WTC11 (cell line): Measurements from ENCODE around the gene MTMR2. TPM values are rescaled to one million over a fixed set of nuclear protein-coding genes. Genes with fewer than 3 reads are reported as not detected.

Source experiments
- ATAC-seq: fragments of 200-7000 bp; cut with Tn5 transposase; 2 replicates; pipeline ENCODE4 v1.10.0; 2021; ENCODE audit warnings: mild to moderate bottlenecking, moderate library complexity
- CTCF ChIA-PET: fragments of 300-600 bp; sonication (Branson Sonifier 250); formaldehyde crosslinking; loops from one replicate; lab custom pipeline; 2021; ENCODE audit warnings: antibody characterized with exemption; lab: Charles Lee
- POLR2A ChIA-PET: fragments of 350-600 bp; sonication (Branson Sonifier 250); formaldehyde crosslinking; loops from one replicate; lab custom pipeline; 2021; ENCODE audit warnings: antibody characterized with exemption; lab: Charles Lee
- DNase-seq: peaks from one replicate; pipeline ENCODE4 v3.0.0; 2021; ENCODE audit warnings: low spot score
- H3K27ac Mint-ChIP-seq: 2 replicates; pipeline ENCODE4 v1.8.0; 2021; ENCODE audit warnings: mixed read lengths
- H3K27me3 Mint-ChIP-seq: 2 replicates; pipeline ENCODE4 v1.8.0; 2021; ENCODE audit warnings: low read depth, mild to moderate bottlenecking, moderate library complexity, mixed read lengths
- H3K36me3 Mint-ChIP-seq: 2 replicates; pipeline ENCODE4 v1.8.0; 2021; ENCODE audit warnings: mixed read lengths
- H3K4me1 Mint-ChIP-seq: 2 replicates; pipeline ENCODE4 v1.8.0; 2022; ENCODE audit warnings: mixed read lengths
- H3K4me3 Mint-ChIP-seq: 2 replicates; pipeline ENCODE4 v1.8.0; 2021; ENCODE audit warnings: mild to moderate bottlenecking, moderate library complexity, mixed read lengths
- H3K9me3 Mint-ChIP-seq: 2 replicates; pipeline ENCODE4 v1.8.0; 2021; ENCODE audit warnings: mixed read lengths
- ATF6 ChIP-seq: sonication (generic); formaldehyde crosslinking; IDR thresholded peaks from 2 replicates; pipeline ENCODE4 v1.8.1; 2023; ENCODE audit warnings: mild to moderate bottlenecking, missing genetic modification reagents
- ERG ChIP-seq: fragments of 250-450 bp; sonication (Bioruptor Pico); IDR thresholded peaks from 2 replicates; pipeline ENCODE4 v1.8.0; 2021; ENCODE audit warnings: mild to moderate bottlenecking
- JAZF1 ChIP-seq: fragments of 250-450 bp; sonication (Bioruptor Pico); IDR thresholded peaks from 2 replicates; pipeline ENCODE4 v1.9.0; 2021; ENCODE audit warnings: moderate library complexity, mild to moderate bottlenecking, inconsistent platforms
- KAT7 ChIP-seq: sonication (generic); formaldehyde crosslinking; IDR thresholded peaks from 2 replicates; pipeline ENCODE4 v1.8.1; 2023; ENCODE audit warnings: missing genetic modification reagents, mild to moderate bottlenecking, borderline replicate concordance
- MLX ChIP-seq: sonication (generic); formaldehyde crosslinking; IDR thresholded peaks from 2 replicates; pipeline ENCODE4 v1.8.1; 2023; ENCODE audit warnings: mild to moderate bottlenecking, missing genetic modification reagents, moderate library complexity
- NR3C1 ChIP-seq: sonication (generic); formaldehyde crosslinking; conservative IDR thresholded peaks from 2 replicates; pipeline ENCODE4 v1.8.1; 2023; ENCODE audit warnings: low read depth, mild to moderate bottlenecking, missing genetic modification reagents
- SMAD4 ChIP-seq: sonication (generic); formaldehyde crosslinking; IDR thresholded peaks from 2 replicates; pipeline ENCODE4 v1.8.0; 2022; ENCODE audit warnings: mild to moderate bottlenecking, missing genetic modification reagents
- TEAD1 ChIP-seq: sonication (generic); formaldehyde crosslinking; IDR thresholded peaks from 2 replicates; pipeline ENCODE4 v1.8.0; 2022; ENCODE audit warnings: mild to moderate bottlenecking, missing genetic modification reagents
- ZBTB21 ChIP-seq: sonication (generic); formaldehyde crosslinking; IDR thresholded peaks from 2 replicates; pipeline ENCODE4 v1.8.1; 2023; ENCODE audit warnings: mild to moderate bottlenecking, missing genetic modification reagents, borderline replicate concordance
- ZNF423 ChIP-seq: fragments of 250-450 bp; sonication (Bioruptor Pico); IDR thresholded peaks from 2 replicates; pipeline ENCODE4 v2.1.2; 2022; ENCODE audit warnings: mild to moderate bottlenecking, moderate library complexity
- total RNA-seq: library from RNA; stranded (reverse); gene quantifications from 3 replicates; pipeline ENCODE4 v1.2.3, GENCODE V29; 2021
- TF ChIP-seq, protein P1 (sequence below): sonication (generic); formaldehyde crosslinking; IDR thresholded peaks from 2 replicates; pipeline ENCODE4 v1.8.0; 2022; ENCODE audit warnings: mild to moderate bottlenecking, missing genetic modification reagents
- TF ChIP-seq, protein P2 (sequence below): fragments of 250-450 bp; sonication (Bioruptor Pico); IDR thresholded peaks from 2 replicates; pipeline ENCODE4 v2.1.2; 2022; ENCODE audit warnings: mild to moderate bottlenecking, moderate library complexity
- TF ChIP-seq, protein P3 (sequence below): sonication (generic); formaldehyde crosslinking; conservative IDR thresholded peaks from 2 replicates; pipeline ENCODE4 v1.8.1; 2023; ENCODE audit warnings: mild to moderate bottlenecking, low read depth, missing genetic modification reagents, moderate library complexity
- TF ChIP-seq, protein P4 (sequence below): sonication (generic); formaldehyde crosslinking; IDR thresholded peaks from 2 replicates; pipeline ENCODE4 v1.8.1; 2023; ENCODE audit warnings: mild to moderate bottlenecking, missing genetic modification reagents, moderate library complexity
- TF ChIP-seq, protein P5 (sequence below): sonication (generic); formaldehyde crosslinking; IDR thresholded peaks from 2 replicates; pipeline ENCODE4 v1.8.0; 2022; ENCODE audit warnings: mild to moderate bottlenecking, missing genetic modification reagents

The MTMR2 gene
- total RNA-seq, 1 experiment from 2014 or later: 45.6 TPM

GRCh38 chr11:95898782-95899181 lies 25.1 kb downstream of the MTMR2 start (continued):
- TF ChIP-seq ATF6 (CRISPR knock-in tag) (no peak), JAZF1 (no peak), TEAD1 (CRISPR knock-in tag) (no peak), SMAD4 (CRISPR knock-in tag) (no peak), KAT7 (CRISPR knock-in tag) (no peak), ZNF423 (CRISPR knock-in tag) (no peak), MLX (CRISPR knock-in tag) (no peak)
- TF ChIP-seq, protein P1, sequence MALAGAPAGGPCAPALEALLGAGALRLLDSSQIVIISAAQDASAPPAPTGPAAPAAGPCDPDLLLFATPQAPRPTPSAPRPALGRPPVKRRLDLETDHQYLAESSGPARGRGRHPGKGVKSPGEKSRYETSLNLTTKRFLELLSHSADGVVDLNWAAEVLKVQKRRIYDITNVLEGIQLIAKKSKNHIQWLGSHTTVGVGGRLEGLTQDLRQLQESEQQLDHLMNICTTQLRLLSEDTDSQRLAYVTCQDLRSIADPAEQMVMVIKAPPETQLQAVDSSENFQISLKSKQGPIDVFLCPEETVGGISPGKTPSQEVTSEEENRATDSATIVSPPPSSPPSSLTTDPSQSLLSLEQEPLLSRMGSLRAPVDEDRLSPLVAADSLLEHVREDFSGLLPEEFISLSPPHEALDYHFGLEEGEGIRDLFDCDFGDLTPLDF (CRISPR knock-in tag): no peak
- TF ChIP-seq, protein P2, sequence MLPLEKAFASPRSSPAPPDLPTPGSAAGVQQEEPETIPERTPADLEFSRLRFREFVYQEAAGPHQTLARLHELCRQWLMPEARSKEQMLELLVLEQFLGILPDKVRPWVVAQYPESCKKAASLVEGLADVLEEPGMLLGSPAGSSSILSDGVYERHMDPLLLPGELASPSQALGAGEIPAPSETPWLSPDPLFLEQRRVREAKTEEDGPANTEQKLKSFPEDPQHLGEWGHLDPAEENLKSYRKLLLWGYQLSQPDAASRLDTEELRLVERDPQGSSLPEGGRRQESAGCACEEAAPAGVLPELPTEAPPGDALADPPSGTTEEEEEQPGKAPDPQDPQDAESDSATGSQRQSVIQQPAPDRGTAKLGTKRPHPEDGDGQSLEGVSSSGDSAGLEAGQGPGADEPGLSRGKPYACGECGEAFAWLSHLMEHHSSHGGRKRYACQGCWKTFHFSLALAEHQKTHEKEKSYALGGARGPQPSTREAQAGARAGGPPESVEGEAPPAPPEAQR (CRISPR knock-in tag): no peak

DNA sequence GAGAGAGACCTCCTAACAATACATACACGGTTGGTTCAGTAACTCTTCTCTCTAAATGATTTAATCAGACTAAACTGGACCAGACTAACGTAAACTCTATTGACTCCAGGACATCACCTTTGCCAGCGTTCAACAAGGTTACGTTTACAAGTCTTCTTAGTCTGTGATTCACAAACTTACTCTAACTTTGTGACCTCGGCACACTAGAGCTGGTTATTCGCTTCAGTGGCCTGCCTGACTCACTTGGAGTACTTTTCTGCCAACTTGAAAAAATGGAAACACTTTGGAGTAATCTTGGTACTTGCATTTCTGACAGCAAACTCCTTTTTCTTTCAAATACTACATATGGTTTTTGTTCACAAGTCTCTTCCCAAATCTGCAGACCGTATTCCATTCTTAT lies 26.2 kb downstream of the MTMR2 start:
- ChIA-PET CTCF (interaction anchor here (0.6 kb wide), 1 partner anchor 497 kb away, joined by 3 read pairs; no protein-coding TSS in a partner anchor), POLR2A (no interaction called here)
- Mint-ChIP-seq H3K4me3 (no peak overlapping the region), H3K36me3 (no peaks in the 10 kb centered on the region), H3K27ac (no peak overlapping the region), H3K4me1 (peaks cover 7% of the 10 kb centered on the region), H3K27me3 (no peaks in the 10 kb centered on the region), H3K9me3 (no peaks in the 10 kb centered on the region)
- TF ChIP-seq ERG (CRISPR knock-in tag) (no peak), NR3C1 (CRISPR knock-in tag) (no peak), ZBTB21 (no peak)
- TF ChIP-seq, protein P3, sequence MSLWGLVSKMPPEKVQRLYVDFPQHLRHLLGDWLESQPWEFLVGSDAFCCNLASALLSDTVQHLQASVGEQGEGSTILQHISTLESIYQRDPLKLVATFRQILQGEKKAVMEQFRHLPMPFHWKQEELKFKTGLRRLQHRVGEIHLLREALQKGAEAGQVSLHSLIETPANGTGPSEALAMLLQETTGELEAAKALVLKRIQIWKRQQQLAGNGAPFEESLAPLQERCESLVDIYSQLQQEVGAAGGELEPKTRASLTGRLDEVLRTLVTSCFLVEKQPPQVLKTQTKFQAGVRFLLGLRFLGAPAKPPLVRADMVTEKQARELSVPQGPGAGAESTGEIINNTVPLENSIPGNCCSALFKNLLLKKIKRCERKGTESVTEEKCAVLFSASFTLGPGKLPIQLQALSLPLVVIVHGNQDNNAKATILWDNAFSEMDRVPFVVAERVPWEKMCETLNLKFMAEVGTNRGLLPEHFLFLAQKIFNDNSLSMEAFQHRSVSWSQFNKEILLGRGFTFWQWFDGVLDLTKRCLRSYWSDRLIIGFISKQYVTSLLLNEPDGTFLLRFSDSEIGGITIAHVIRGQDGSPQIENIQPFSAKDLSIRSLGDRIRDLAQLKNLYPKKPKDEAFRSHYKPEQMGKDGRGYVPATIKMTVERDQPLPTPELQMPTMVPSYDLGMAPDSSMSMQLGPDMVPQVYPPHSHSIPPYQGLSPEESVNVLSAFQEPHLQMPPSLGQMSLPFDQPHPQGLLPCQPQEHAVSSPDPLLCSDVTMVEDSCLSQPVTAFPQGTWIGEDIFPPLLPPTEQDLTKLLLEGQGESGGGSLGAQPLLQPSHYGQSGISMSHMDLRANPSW: no peak
- TF ChIP-seq, protein P4, sequence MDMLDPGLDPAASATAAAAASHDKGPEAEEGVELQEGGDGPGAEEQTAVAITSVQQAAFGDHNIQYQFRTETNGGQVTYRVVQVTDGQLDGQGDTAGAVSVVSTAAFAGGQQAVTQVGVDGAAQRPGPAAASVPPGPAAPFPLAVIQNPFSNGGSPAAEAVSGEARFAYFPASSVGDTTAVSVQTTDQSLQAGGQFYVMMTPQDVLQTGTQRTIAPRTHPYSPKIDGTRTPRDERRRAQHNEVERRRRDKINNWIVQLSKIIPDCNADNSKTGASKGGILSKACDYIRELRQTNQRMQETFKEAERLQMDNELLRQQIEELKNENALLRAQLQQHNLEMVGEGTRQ (CRISPR knock-in tag): no peak
- TF ChIP-seq, protein P5, sequence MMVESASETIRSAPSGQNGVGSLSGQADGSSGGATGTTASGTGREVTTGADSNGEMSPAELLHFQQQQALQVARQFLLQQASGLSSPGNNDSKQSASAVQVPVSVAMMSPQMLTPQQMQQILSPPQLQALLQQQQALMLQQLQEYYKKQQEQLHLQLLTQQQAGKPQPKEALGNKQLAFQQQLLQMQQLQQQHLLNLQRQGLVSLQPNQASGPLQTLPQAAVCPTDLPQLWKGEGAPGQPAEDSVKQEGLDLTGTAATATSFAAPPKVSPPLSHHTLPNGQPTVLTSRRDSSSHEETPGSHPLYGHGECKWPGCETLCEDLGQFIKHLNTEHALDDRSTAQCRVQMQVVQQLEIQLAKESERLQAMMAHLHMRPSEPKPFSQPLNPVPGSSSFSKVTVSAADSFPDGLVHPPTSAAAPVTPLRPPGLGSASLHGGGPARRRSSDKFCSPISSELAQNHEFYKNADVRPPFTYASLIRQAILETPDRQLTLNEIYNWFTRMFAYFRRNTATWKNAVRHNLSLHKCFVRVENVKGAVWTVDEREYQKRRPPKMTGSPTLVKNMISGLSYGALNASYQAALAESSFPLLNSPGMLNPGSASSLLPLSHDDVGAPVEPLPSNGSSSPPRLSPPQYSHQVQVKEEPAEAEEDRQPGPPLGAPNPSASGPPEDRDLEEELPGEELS: no peak
- DNase-seq (no peak), ATAC-seq (no peak)
